ENCODE results near the gene POU6F2. TPM values are rescaled to one million over a fixed set of nuclear protein-coding genes. Genes with fewer than 3 reads are reported as not detected.

POU6F2 gene
- total RNA-seq, 1 experiment from 2014 or later = not detected

GRCh38 chr7:39461263-39461820 is 483.6 kb downstream of the POU6F2 start:
- Histone ChIP-seq H3K36me3 (ENCODE audit: insufficient read depth, low read length, poor library complexity, severe bottlenecking) (no peaks in the 10 kb centered on the region), H3K27ac (ENCODE audit: low read depth, low read length, poor library complexity, severe bottlenecking) (no peak overlapping the region), H3K9me3 (ENCODE audit: low read depth, low read length, poor library complexity, severe bottlenecking) (no peaks in the 10 kb centered on the region), H3K27me3 (replicated peaks; ENCODE audit: insufficient read depth, low read depth, low read length, poor library complexity) (peaks cover 66% of the 10 kb centered on the region), H3K4me1 (ENCODE audit: insufficient read depth, low read length, poor library complexity, severe bottlenecking) (peaks cover 14% of the 10 kb centered on the region), H3K4me3 (ENCODE audit: low read depth, low read length, poor library complexity, severe bottlenecking) (no peak overlapping the region)
- intact Hi-C loops (cut with micrococcal nuclease; ENCODE audit: unreplicated experiment) = loop anchor here (5.0 kb wide), 1 partner anchor 529 kb away; no protein-coding TSS in a partner anchor
- BruUV-seq (replicated peaks) = no TSS peak
- ChIA-PET CTCF (no interaction called here), POLR2A (ENCODE audit: low non-redundant PET) (no interaction called here)
- TF ChIP-seq, protein P1, sequence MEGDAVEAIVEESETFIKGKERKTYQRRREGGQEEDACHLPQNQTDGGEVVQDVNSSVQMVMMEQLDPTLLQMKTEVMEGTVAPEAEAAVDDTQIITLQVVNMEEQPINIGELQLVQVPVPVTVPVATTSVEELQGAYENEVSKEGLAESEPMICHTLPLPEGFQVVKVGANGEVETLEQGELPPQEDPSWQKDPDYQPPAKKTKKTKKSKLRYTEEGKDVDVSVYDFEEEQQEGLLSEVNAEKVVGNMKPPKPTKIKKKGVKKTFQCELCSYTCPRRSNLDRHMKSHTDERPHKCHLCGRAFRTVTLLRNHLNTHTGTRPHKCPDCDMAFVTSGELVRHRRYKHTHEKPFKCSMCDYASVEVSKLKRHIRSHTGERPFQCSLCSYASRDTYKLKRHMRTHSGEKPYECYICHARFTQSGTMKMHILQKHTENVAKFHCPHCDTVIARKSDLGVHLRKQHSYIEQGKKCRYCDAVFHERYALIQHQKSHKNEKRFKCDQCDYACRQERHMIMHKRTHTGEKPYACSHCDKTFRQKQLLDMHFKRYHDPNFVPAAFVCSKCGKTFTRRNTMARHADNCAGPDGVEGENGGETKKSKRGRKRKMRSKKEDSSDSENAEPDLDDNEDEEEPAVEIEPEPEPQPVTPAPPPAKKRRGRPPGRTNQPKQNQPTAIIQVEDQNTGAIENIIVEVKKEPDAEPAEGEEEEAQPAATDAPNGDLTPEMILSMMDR (conservative IDR thresholded peaks at IDR 0.05; ENCODE audit: low read depth, low read length) = no peak
- TF ChIP-seq EZH2 (IDR thresholded peaks at IDR 0.05; ENCODE audit: borderline replicate concordance, low read depth, low read length, poor library complexity, severe bottlenecking) = no peak
- DNase-seq (ENCODE audit: low spot score) = peak; percentile 86

GRCh38 chr7:39463252-39463651 is 485.5 kb downstream of the POU6F2 start:
- no peak for DNase-seq (ENCODE audit: low spot score)
- H3K4me1 ChIP-seq (ENCODE audit: insufficient read depth, low read length, poor library complexity, severe bottlenecking) = peaks cover 14% of the 10 kb centered on the region
- POLR2A ChIA-PET (ENCODE audit: low non-redundant PET) = no interaction called here
- H3K9me3 ChIP-seq (ENCODE audit: low read depth, low read length, poor library complexity, severe bottlenecking) = no peaks in the 10 kb centered on the region
- no peak for TF ChIP-seq EZH2 (IDR thresholded peaks at IDR 0.05; ENCODE audit: borderline replicate concordance, low read depth, low read length, poor library complexity, severe bottlenecking)
- TF ChIP-seq, protein P1 (conservative IDR thresholded peaks at IDR 0.05; ENCODE audit: low read depth, low read length) = no peak
- H3K4me3 ChIP-seq (ENCODE audit: low read depth, low read length, poor library complexity, severe bottlenecking) = no peak overlapping the region
- intact Hi-C loops (cut with micrococcal nuclease; ENCODE audit: unreplicated experiment) = loop anchor here (5.0 kb wide), 1 partner anchor 531 kb away; no protein-coding TSS in a partner anchor
- CTCF ChIA-PET = interaction anchor here (1.7 kb wide), 1 partner anchor 10 kb away, joined by 5 read pairs; no protein-coding TSS in a partner anchor
- peaks cover 67% of the 10 kb centered on the region for H3K27me3 ChIP-seq (replicated peaks; ENCODE audit: insufficient read depth, low read depth, low read length, poor library complexity)
- no peaks in the 10 kb centered on the region for H3K36me3 ChIP-seq (ENCODE audit: insufficient read depth, low read length, poor library complexity, severe bottlenecking)
- no TSS peak for BruUV-seq (replicated peaks)
- no peak overlapping the region for H3K27ac ChIP-seq (ENCODE audit: low read depth, low read length, poor library complexity, severe bottlenecking)

DNA sequence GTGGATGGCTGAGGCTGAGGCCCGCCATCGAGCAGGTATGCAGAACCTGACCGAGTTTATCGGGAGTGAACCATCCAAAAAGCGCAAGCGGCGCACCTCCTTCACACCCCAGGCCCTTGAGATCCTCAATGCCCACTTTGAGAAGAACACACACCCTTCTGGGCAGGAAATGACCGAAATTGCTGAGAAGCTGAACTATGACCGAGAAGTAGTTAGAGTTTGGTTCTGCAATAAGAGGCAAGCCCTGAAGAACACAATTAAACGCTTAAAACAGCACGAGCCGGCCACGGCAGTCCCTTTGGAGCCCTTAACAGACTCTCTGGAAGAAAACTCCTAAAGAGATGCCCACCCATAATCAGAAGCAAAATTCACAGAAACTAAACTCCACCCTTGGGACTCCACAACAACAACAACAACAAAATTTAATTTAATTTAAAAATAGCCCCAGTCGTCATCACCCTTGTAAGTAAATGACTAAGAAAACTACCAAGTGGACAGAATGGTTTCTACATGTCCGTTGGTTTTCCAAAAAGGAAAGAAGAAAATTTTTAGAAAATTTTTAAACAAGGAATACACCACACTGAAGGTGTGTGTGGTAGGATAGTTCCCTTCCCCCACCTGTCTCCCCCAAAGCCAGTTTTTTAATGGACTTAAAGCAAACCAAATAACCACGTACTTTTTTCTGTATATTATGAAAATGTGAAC is 486.8 kb downstream of the POU6F2 start:
- Histone ChIP-seq H3K36me3 (ENCODE audit: insufficient read depth, low read length, poor library complexity, severe bottlenecking) (no peaks in the 10 kb centered on the region), H3K4me3 (ENCODE audit: low read depth, low read length, poor library complexity, severe bottlenecking) (no peak overlapping the region), H3K4me1 (ENCODE audit: insufficient read depth, low read length, poor library complexity, severe bottlenecking) (peaks cover 14% of the 10 kb centered on the region), H3K9me3 (ENCODE audit: low read depth, low read length, poor library complexity, severe bottlenecking) (no peaks in the 10 kb centered on the region), H3K27me3 (replicated peaks; ENCODE audit: insufficient read depth, low read depth, low read length, poor library complexity) (peaks cover 66% of the 10 kb centered on the region), H3K27ac (ENCODE audit: low read depth, low read length, poor library complexity, severe bottlenecking) (no peak overlapping the region)
- ChIA-PET CTCF (no interaction called here), POLR2A (ENCODE audit: low non-redundant PET) (no interaction called here)
- BruUV-seq (replicated peaks) = no TSS peak
- intact Hi-C loops (cut with micrococcal nuclease; ENCODE audit: unreplicated experiment) = loop anchor here (2.0 to 5.0 kb wide), 2 partner anchors 532 to 668 kb away; no protein-coding TSS in a partner anchor
- no peak for DNase-seq (ENCODE audit: low spot score)
- TF ChIP-seq EZH2 (IDR thresholded peaks at IDR 0.05; ENCODE audit: borderline replicate concordance, low read depth, low read length, poor library complexity, severe bottlenecking) = no peak
- TF ChIP-seq, protein P1 (conservative IDR thresholded peaks at IDR 0.05; ENCODE audit: low read depth, low read length) = no peak

All from A673 (cell line).